CD4-positive, alpha-beta T cell treated with Interferon alpha-2 for 1 hour (primary cell): ENCODE results near the gene RGPD4.
"Not testable (repeated sequence)": the region's sequence is repeated elsewhere in the genome, so short reads cannot be mapped to it uniquely, and the experiment has no call there.

Experiments
- DNase-seq, 2 donors: peaks; one replicate each; pipeline ENCODE4 v3.0.0-alpha.2; 2020 to 2022

RGPD4 gene

DNA sequence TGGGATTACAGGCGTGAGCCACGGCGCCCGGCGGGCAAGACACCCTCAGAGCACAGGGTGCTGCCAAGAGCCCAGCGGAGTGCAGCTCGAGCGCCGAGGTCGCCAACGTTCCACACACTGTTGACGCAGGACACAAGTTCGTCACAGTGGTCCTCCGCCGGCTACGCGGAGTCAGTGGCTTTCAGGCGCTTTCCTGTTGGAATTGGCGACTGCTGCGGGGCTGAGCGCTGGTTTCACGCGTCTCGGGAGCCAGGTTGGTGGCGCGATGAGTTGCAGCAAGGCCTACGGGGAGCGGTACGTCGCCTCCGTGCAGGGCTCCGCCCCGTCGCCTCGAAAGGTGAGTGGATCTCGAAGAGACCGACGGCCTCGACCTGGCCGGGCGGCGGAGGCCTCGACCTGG lies at the start of gene RGPD4:
Gene RGPD4 (plus strand): TSS at position 144 of the 400 bp plus-strand sequence. CDS start 122 bp downstream, at position 266.
- not testable (repeated sequence) for DNase-seq

GRCh38 chr2:107777974-107778373 lies 48.7 kb upstream of the RGPD4 start:
- no peak for DNase-seq

DNA sequence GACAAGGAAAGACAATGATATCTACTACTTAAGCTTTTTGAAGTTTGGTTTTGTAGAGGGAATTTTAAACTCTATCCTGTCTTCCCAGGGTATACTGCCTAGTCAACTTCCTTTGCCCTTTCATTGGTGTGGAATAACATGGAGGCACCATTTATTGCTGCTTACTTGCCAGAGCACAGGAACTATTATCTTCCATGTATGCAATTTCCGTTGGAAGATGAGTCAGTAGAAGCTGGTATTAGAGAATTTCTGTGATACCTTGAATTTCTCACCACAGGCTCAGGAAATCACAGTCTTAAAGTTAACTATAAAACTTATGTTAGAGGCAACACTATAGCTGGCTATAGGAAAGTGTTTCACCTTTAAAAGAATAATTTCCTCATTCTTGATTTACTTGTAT lies 40.9 kb upstream of the RGPD4 start:
- DNase-seq = no peak

- no peak for DNase-seq
Measured at GRCh38 chr2:107790837-107791236, 35.9 kb upstream of the RGPD4 start.

DNA sequence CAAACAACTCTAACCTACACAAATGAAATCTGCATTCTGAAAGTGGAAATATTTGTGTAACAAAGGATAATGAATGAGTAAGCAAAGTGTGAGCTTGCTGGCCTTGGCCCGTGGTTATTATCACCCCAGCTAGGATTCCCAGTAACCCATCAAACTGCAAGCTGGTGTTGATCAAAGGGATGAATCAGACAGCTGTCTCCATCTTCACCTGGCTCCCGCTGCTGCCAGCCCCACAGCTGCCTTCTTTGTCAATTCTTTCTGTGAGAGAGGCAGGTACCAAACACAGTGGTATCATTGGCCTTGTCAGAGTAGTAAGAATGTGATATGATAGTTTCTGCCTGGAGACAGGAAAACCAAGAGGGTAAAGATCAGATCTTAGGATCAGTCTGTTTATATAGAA lies 25.2 kb upstream of the RGPD4 start:
- DNase-seq = no peak

GRCh38 chr2:107804608-107805498 lies 21.8 kb upstream of the RGPD4 start:
- no peak for DNase-seq

DNA sequence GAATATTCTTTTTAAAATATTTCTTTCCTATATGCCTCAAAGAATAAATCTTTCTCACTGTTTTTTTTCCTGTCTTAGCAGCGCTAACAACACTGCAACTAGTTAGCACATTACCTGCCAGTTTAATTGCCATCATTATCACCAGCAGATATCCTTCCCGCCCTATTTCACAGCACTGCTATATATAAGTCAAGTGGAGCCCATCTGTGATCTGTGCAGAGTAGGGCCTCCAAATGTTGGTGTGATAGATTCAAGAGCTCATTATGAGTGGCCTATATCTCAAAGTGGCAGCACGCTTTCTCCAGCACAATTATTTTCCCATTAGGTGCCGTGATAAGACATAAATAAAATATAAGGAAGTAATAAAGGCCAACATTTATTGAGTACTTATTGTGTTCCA lies 19.8 kb upstream of the RGPD4 start:
- DNase-seq = no peak

- no peak for DNase-seq
Measured at GRCh38 chr2:107807988-107808387, 18.7 kb upstream of the RGPD4 start.

GRCh38 chr2:107808959-107809358 lies 17.7 kb upstream of the RGPD4 start:
- DNase-seq = no peak

GRCh38 chr2:107809835-107810234 lies 16.9 kb upstream of the RGPD4 start:
- no peak for DNase-seq

- no peak for DNase-seq
Measured at GRCh38 chr2:107810734-107811133, 16.0 kb upstream of the RGPD4 start.

DNA sequence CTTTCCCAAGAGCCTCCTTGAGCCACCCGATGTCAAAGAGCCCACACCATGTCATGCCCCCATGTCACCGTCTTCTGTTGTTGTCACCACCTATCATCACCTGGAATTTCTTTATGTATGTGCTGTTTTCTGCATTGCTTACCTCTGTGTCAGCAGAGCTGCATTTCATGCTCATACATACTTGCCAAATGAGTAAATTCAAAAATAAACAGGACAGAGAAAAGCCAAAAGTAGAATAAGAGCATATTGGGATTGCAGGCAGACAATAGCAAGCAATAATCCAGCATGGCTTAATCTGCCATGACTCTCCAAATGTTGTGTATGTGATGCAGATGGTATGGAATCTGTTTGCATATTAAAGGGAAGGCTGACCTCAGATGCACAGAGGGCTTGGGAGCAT lies 15.3 kb upstream of the RGPD4 start:
- DNase-seq = no peak

GRCh38 chr2:107812006-107812405 lies 14.7 kb upstream of the RGPD4 start:
- DNase-seq = no peak

- no peak for DNase-seq
Measured at GRCh38 chr2:107817378-107817777, 9.3 kb upstream of the RGPD4 start.

DNA sequence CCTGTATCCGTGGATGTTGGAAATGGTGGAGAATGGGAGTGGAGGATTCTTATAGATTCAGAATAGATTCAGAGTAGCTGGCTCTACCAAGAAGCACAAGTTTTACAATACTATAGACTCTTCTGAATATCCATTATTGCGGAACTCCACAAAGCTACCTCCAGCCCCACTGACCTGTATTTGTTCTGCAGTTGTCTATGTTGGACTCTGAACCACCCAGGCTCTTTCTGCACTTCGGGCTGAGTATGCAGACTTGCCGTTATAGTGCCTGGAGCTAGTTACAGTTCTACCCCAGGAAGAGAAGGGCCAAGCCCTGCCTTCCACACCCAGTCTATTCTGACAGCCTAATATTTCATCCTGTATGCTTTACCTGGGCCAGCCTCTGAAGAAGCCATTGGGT lies 4.4 kb upstream of the RGPD4 start:
- no peak for DNase-seq

GRCh38 chr2:107824451-107825205 lies 2.1 kb upstream of the RGPD4 start:
- no peak for DNase-seq

DNA sequence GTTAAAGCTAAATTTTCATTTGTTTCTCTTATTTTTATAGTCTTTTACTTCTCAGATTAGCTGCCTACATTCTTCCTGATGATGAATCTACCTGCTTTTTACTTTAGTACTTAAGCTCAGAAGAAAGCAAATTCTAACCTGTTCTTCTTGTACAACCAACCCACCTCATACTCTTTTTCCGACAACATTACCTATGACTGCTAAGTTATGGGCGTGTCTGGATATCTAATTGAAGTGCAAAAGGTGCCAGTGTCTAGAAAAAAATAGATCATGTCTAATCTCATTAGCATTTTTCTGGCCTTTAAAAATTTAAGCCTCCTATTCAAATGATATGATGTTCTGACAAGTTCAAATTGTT lies 1.5 kb upstream of the RGPD4 start:
- DNase-seq = no peak

- DNase-seq = not testable (repeated sequence)
Measured at GRCh38 chr2:107829514-107829913, 2.8 kb downstream of the RGPD4 start.

DNA sequence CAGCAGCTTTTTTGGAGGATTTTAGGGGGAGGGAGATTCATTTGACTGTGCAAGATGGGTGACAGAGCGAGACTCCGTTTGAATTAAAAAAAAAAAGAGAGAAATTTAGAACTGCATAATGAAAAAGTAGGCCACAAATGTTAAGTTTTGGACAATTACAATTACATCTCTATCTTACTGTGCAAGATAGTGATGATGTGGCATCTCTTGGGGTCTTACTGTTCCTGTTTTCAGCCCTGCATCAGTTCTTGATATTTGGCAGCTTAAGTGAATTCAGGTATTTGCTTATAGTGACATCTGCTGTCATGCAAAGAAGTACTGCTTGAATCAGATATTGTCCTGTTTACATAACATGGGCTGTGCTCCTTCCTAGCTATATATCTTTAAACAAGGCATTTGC lies 6.5 kb downstream of the RGPD4 start:
- not testable (repeated sequence) for DNase-seq

DNA sequence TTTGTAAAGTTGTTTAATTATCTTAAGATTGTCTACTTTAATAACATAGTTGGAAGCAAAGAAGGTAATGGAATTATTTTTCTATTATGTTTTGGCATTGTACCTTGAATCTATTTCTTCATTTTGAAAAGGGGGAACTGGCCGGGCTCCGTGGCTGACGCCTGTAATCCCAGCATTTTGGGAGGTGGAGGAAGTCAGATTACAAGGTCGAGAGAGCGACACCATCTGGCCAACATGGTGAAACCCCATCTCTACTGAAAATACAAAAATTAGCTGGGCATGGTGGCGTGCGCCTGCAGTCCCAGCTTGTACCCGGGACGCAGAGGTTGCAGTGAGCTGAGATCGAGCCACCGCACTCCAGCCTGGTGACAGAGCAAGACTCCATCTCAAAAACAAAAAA lies 6.9 kb downstream of the RGPD4 start:
- not testable (repeated sequence) for DNase-seq

DNA sequence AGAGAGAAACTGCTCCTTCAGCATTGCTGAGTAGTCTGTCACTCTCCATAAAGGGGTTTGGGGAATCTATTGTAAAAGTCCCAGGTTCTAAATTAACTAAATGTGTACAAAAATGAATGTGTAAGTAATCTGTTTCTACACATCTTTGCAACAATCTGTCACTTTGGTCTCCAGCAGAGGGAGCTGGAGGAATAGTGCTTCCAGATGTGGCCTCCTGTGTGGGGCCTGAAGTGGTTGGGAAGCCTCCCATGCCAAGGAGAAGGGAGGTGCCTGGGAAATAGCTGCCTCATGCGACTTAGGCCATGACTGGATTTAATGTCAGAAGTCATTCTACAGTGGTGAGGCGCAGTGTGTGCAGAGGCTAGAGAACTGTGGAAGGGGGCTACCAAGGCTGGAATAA lies 89.4 kb downstream of the RGPD4 start:
- DNase-seq = not testable (repeated sequence)

GRCh38 chr2:107916696-107917370 lies 90.1 kb downstream of the RGPD4 start:
- not testable (repeated sequence) for DNase-seq

- DNase-seq = no peak
Measured at GRCh38 chr2:107927034-107927534, 100.4 kb downstream of the RGPD4 start.
